ENCODE results near the gene EIF4G1.
"Not testable (repeated sequence)": the region's sequence is repeated elsewhere in the genome, so short reads cannot be mapped to it uniquely, and the experiment has no call there.

Gene EIF4G1

DNA sequence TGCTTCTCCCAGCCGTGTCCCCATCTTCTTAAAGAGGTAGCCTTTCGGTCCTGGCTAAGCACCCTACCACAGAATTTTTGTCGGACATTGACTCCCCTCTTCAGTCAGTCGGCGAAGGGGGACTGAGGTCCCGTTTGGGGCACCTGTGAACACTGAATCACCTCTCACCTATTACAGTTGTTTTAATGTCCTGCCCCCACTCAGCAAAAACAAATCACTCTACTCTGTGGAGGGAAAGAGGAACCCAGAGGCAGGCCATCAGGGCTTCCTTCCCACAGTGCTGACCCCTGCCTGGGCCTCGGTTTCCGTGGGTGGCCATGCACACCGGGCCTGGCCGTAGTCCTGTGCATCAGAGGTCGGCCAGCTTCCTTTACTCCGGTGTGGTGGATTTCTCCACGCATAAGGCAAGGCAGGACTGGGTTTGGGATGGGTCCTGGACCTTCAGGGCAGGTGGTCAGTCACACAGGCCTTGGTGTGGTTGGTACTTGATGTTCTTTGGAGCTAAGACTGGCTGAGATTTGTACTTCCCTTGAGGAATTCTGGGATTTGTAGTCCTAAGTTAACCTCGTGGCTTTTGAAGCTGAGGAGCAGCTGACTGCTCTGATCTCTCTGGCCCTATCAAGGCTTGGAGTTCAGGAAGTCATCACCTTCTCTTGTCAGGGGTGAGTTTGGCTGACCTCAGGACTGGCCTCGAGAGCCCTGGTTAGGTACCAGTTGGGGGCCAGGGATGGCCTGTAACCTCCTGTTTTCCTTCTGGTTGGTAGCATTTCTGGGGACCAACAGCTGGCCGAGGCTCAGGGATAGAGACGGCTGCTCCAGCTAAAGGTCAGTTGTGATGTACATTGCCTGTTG lies 22.4 kb downstream of the EIF4G1 start:
- DNase-seq: no peak

DNA sequence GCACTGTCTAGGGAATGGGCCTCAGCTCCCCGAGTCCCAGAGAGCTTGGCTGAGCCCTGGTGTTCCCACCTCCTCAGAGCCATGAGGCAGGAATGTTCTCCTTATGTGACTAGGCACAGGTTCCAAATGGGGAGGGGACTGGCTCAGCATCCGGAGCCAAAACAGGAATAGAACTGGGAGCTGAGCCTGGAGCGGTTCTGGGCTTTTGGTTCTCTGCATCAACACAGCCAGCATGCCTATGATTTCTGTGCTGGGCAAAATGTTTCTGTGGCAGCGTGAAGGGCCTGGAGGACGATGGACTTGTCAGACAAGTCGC lies 23.0 kb downstream of the EIF4G1 start, which contains the start of gene FAM131A:
Gene FAM131A (plus strand): TSS at position 202 of the 316 bp plus-strand sequence. CDS start 31 bp downstream, at position 233.
- DNase-seq: no peak

DNA sequence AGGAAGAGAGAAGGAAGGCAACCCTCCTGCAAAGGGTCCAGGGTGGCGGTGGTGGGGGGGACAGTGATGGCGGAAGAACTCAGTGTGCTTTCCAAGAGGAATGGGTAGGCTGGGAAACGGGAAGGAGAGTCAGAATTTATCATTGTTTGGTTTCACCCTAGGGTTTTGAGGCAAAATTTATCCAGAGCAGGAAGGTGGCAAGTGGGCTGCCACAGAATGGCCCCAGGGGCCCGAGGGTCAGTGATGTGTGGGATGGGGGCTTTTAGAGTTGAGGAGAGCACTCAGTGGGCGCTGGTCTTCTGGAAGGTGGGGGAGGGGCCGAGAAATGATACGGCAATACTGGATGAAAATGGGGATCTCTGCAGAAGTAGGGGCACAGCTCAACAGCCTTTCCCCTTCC lies 23.6 kb downstream of the EIF4G1 start:
- no peak for DNase-seq

DNA sequence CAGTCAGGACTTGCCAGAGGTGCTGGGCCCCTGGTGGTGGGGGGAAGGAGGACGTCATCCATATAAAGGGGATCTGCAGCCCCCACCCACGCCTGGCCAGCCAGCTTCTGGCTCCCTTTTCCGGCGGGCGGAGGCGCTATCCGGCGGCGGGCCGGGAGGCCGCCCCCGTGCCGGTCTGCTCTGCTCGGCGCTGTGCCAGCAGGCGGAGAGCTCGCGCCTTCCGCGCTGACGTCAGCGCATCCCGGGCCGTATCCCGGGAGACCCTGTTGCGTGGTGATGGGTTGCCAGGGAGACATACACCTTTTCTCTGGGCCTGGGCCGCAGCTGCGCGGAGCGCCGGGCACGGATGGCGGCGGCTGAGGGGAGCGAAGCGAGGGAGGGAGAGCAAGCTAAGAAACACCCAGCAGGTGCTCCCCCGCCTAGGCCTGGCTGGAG lies 24.1 kb downstream of the EIF4G1 start:
- DNase-seq: peak; percentile 71

DNA sequence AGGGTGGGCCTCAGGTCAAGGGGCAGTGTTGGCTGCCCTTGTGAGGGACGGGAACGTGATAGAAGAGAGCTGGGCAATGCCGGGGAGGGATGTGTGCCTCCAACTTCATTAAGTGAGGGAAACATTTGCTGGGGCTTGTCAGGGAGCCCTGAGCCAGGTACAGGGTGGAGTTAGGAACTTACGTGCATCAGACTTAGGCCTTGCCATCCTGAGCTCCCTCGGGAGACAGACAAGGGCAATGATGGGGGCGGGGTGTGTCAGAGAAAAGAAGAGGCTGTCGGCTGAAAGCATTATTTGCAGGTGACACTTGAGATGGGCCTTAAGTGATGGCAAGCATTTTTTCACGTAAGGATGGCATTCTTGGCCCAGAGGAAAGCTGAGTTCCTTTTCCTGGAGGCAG lies 24.6 kb downstream of the EIF4G1 start:
- no peak for DNase-seq

DNA sequence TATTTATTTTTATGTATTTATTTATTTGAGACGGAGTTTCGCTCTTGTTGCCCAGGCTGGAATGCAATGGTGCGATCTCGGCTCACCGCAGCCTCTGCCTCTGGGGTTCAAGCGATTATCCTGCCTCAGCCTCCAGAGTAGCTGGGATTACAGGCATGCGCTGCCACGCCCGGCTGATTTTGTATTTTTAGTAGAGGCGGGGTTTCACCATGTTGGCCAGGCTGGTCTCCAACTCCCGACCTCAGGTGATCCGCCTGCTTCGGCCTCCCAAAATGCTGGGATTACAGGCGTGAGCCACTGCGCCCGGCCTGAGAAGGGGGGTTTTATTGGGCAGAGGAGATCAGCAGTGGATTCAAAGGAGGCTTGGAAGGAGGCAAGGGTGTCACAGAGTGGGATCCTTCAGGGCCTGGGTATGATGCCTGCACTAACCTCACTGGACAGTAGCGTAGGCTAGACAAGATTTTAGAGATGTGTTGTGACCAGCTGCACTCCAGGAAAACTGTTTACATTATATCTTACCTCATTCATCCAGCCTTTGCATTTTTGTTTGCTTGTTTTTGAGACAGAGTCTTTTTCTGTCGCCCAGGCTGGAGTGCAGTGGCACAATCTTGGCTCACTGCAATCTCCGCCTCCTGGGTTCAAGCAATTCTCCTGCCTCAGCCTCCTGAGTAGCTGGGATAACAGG lies 25.2 kb downstream of the EIF4G1 start:
- not testable (repeated sequence) for DNase-seq

DNA sequence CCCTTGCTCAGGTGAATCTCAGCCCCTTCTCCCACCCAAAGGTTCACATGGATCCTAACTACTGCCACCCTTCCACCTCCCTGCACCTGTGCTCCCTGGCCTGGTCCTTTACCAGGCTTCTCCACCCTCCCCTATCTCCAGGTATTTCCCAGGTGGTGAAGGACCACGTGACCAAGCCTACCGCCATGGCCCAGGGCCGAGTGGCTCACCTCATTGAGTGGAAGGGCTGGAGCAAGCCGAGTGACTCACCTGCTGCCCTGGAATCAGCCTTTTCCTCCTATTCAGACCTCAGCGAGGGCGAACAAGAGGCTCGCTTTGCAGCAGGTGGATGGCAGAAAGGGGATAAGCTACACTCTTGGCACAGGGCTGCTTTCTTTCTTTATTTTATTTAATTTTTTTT lies 27.5 kb downstream of the EIF4G1 start:
- peak; percentile 86 for DNase-seq

DNA sequence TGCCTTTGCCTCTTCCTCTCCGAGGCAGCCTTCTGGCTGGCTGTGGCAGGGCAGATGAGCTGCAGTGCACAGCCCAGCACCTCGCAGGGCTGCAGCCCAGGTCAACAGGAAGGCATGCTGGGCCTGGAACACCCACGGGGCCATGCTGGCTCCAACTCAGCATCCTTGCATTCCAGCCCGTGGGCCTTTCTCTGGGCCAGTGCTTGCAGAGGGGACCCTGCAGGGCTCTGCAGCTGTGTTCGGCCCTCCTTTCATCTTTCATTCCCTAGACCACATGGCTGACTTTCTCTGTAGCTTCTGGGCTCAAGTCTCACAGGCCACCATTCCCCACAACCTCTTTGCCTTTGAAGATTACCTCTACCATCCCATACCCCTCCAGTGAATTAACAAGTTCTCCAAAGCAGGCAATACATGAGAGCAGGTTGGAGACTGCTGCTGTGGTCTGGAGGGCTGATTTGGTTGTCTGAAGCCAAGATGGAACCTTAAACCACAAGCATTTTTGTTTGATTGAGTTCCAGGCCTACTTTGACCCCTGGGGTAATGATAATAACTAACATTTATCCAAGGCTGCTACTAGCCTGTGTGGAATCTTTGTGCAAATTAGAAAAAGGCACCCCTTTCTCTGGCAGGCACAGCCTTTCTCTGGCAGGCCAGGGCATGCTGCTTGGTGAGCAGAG lies 28.9 kb downstream of the EIF4G1 start:
- no peak for DNase-seq

DNA sequence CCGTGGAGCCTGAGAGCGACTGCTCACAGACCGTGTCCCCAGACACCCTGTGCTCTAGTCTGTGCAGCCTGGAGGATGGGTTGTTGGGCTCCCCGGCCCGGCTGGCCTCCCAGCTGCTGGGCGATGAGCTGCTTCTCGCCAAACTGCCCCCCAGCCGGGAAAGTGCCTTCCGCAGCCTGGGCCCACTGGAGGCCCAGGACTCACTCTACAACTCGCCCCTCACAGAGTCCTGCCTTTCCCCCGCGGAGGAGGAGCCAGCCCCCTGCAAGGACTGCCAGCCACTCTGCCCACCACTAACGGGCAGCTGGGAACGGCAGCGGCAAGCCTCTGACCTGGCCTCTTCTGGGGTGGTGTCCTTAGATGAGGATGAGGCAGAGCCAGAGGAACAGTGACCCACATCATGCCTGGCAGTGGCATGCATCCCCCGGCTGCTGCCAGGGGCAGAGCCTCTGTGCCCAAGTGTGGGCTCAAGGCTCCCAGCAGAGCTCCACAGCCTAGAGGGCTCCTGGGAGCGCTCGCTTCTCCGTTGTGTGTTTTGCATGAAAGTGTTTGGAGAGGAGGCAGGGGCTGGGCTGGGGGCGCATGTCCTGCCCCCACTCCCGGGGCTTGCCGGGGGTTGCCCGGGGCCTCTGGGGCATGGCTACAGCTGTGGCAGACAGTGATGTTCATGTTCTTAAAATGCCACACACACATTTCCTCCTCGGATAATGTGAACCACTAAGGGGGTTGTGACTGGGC lies 30.3 kb downstream of the EIF4G1 start:
- no peak for DNase-seq

DNA sequence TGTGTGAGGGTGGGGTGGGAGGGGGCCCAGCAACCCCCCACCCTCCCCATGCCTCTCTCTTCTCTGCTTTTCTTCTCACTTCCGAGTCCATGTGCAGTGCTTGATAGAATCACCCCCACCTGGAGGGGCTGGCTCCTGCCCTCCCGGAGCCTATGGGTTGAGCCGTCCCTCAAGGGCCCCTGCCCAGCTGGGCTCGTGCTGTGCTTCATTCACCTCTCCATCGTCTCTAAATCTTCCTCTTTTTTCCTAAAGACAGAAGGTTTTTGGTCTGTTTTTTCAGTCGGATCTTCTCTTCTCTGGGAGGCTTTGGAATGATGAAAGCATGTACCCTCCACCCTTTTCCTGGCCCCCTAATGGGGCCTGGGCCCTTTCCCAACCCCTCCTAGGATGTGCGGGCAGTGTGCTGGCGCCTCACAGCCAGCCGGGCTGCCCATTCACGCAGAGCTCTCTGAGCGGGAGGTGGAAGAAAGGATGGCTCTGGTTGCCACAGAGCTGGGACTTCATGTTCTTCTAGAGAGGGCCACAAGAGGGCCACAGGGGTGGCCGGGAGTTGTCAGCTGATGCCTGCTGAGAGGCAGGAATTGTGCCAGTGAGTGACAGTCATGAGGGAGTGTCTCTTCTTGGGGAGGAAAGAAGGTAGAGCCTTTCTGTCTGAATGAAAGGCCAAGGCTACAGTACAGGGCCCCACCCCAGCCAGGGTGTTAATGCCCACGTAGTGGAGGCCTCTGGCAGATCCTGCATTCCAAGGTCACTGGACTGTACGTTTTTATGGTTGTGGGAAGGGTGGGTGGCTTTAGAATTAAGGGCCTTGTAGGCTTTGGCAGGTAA lies 31.1 kb downstream of the EIF4G1 start:
- peak; percentile 67 for DNase-seq

DNA sequence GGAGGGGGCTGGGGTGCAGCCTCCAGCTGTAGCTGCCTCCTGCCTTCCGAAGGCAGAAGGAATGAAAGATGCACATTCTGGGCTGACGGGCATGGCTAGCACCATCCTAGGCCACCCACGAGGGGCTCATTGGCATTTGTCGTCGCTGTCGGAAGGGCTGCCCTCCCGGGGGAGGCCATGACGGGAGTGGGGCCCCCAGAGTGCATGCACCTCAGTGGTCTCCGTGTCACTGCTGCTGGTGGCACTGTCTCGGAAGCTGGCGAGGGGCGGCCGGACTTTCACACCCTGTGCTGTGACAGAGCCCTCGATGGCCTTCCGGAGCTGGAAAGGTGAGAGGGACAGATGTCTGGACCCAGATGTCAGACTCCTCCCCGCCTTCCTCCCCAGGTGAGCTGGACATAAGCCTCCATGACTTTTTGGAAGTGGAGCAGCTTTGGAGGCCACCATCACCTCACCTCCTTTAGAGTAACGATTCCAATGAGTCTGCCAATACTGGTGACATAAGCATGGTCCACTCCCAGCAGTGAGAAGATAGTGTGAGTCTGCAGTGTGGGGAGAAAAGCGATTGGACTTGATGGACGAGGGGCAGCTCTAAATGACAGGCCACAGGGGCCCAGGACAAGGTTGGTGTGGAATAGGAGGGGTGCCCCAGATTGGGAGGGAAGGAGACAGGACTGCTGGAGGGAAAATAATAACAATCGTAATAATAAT lies 32.2 kb downstream of the EIF4G1 start:
- DNase-seq: no peak

DNA sequence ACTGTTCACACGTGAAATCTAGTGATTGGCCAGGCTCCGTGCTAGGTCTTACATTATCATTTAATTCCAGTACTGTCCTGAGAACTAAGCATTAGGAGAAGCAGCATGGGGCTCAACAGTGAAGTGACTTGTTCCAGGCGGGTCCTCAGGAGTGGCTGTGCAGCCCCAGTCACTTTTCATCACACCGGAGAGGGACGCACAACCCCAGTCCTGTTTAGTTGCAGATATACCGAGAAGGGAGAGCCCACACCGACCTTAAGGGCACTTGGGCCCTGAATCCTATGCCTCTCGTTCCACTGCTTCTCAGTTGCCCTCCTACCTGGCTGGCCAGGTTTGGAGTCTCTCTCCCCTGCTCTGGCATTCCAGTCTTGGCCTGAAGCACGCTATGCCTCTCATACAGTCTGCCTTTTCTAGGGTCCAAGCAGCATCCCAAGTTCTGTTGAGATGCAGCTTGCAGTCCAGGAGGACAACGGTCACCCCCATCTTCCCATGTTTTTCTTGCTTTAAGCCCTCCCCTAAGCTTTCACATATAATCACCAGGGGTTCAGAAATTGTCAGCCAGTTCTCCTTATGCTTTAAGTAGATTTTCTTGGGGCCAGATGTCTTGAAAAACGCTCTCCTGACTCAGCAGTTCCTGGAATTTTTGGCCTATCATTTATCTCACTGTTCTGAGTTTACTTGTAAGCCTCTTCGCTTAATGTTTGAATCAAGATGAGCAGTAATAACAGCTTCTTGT lies 33.1 kb downstream of the EIF4G1 start:
- DNase-seq: no peak

DNA sequence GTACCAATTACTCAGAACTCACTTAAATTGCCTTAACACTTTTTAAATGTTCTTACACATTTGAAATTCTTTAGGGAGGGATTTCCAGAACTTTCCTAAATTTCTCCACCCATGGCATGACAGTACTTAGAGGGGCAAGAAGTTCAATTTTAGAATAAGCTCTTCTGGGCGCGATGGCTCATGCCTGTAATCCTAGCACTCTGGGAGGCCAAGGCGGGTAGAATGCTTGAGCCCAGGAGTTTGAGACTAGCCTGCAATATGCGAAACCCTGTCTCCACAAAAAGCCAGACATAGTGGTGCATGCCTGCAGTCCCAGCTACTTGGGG lies 33.6 kb downstream of the EIF4G1 start:
- DNase-seq: no peak

DNA sequence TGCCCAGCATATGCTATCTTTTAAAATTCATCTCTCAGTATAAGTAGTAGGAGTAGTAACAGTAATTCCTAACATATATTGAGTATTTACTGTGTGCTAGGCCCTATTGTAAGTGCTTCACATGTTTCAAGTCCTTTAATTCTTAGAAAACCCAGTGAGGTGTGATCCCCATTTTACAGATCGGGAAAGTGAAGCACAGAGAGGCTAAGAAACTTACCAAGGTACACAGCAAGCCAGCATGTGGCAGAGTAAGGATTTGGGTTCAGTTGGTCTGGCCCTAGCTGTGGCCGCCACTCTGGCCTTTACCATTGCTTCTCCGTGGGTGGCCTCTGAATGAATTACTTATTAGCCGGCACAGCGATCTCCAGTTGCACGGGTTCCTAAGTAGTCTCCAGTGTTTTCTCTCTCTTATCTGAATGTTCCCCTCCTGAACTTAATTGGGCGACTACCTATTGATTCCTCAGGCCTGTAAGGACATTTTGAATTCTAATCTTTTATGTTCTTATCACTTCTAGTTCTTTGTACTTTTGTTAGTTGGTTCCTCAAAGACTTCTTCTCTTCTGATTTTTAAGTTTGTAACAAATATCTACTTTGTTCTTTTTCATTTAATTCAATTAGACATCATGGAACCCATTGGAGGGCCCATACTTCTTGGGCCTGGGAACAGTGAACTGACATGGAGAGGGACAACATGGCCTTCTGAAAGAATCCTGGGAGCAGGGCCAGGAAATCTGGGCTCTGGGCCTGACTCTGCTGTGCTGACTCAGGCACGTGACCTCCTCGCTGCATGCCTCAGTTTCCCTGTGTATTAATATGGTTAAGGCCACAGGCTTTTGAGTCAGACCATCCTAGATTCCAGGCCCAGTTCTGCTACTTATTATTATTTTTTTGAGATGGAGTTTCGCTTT lies 35.4 kb downstream of the EIF4G1 start:
- DNase-seq: no peak

DNA sequence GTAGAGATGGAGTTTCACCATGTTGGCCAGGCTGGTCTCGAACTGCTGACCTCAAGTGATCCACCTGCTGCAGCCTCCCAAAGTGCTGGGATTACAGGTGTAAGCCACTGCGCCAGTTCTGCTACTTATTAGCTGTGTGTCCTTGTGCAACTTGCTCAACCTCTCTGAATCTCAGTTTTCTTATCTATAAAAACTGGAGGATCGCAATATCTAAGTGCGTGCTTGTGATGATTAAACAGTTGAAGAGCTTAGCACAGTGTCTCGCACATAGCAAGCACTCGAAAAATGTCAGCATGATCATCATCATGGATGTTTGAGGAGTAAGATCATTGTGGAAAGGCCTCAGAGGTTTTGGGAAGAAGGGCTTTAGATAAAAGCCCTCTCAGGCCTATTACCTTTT lies 36.2 kb downstream of the EIF4G1 start:
- no peak for DNase-seq

DNA sequence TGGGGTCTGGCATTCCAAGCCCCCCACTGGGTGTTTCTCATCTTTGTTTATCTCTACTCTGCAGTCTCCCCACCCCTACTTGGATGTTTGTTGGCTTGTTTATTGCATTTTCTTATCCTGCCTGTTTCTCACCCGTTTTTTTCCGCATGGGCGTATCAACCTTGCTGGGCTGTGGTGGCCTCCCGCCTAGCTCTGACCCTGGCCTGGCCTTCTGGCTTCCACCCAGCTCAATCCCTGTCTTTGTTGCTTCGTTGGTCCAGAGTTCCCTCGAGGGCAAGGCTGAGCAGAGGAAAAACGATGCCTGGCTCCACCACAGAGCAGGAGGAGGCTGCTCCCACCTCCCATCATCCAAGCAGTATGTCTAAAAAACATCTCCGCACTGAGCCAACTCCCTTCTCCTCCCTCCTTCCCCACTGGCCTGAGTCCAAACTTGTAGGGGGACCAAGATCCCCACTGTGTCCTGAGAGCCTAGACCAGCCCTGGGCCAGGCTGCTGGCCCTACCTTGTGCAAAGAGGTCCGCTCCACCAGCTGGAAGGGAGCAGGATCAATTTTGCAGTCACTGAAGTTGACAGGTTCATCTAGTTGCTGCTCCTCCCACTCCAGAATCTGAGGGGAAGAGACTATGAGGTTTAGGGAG lies 37.2 kb downstream of the EIF4G1 start:
- DNase-seq: no peak

DNA sequence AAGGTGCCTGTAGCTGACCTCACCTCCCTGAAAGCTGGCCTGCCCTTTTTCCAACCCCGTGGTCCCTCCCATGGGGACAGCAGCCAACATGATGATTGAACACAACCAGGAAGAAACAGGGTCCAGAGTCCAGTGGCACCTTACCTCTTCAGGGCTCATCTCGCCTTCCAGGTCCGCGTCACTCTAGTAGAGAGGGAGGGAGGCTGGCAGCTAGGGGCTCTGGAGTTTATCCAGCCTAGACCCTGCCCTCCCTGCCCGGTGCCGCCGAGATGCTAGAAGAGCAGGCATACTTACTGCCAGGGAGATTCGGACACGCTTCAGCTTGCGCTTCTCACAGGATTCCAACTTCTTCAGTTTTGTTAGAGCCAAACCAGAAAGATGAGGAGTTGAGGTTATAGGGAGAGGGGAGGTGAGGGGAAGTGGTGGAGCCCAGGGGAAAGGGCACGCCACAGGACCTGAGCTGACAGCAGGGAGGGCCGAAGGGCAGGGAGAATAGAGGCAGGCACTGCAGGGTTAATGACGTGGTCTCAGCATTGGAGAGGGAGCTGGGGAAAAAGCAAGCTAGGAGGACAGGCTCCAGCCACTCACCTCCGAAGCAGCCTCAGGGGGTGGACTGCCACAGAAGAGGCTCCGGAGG lies 37.9 kb downstream of the EIF4G1 start:
- no peak for DNase-seq

DNA sequence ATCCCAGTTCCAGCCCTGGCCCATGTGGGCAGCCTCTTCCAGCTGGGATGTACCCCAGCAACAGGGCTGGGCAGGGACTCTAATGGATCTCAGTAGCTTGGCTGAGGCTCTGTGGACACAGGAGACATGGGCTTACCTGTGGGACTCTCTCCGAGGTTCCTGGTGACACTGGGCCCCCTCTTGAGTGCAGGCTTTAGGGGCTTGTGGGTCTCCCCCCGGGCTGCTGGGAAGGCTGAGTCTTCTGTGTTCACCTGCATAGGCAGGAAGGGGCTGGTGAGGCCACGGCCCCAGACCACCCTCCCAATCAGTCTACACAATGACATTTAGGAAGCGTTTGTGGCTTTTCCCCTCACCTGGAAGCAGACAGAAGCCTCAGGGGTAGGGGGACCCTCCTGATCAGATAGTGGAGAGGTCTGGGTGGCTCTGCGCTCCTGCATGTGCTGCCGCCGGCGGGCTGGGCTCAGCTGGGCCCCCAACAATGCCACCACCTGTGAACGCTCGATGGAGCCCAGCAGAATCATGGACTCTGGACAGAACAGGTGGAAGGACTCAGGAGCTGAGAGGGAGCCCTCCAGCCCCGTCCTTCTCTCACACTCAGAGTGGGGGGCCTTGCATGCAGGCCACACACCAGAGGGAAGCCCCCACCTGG lies 38.6 kb downstream of the EIF4G1 start:
- no peak for DNase-seq

Data from NCI-H2029 treated with DMSO at 0.1 percent for 48 hours (cell line).